ENCODE measurements around the gene ARHGAP33. TPM values are rescaled to one million over a fixed set of nuclear protein-coding genes. Genes with fewer than 3 reads are reported as not detected.

Gene ARHGAP33
- total and polyA plus RNA-seq, 2 donors (not counting 1 experiment from before 2014, with no cell fraction given): 0.58 to 2.3 TPM

GRCh38 chr19:35732540-35733179, 42.7 kb upstream of the ARHGAP33 start:
- Histone ChIP-seq H3K27ac (ENCODE audit: insufficient read depth, low read length) (no peak overlapping the region), H3K9me3 (ENCODE audit: control insufficient read depth, insufficient read depth, low read depth, low read length) (no peaks in the 10 kb centered on the region), H2AFZ (ENCODE audit: low read length) (no peak overlapping the region), H3K27me3 (ENCODE audit: control insufficient read depth, insufficient read depth, low read length) (no peaks in the 10 kb centered on the region), H3K4me3 (replicated peaks in 1 of 4; ENCODE audit: control extremely low read depth in 1 of 4, insufficient read depth in 1 of 4, low read depth in 3 of 4, low read length in 4 of 4) (no peak overlapping the region), H3K4me1 (ENCODE audit: control insufficient read depth, extremely low read depth, insufficient read depth, low read length) (no peaks in the 10 kb centered on the region), H3K4me2 (ENCODE audit: extremely low read depth, insufficient read depth, low read length) (no peak overlapping the region), H4K20me1 (ENCODE audit: control insufficient read depth, extremely low read depth, insufficient read depth, low read length) (no peaks in the 10 kb centered on the region), H3K79me2 (ENCODE audit: control insufficient read depth, insufficient read depth, low read length) (no peaks in the 10 kb centered on the region), H3K9ac (ENCODE audit: insufficient read depth, low read length) (no peak overlapping the region), H3K36me3 (ENCODE audit: control insufficient read depth, insufficient read depth, low read length) (peaks cover 55% of the 10 kb centered on the region)
- TF ChIP-seq CTCF (conservative IDR thresholded peaks at IDR 0.05 in 1 of 2, IDR thresholded peaks at IDR 0.05 in 1 of 2; ENCODE audit: low read depth in 1 of 2, low read length in 2 of 2): no peak
- TF ChIP-seq EZH2 (IDR thresholded peaks at IDR 0.05; ENCODE audit: low read length, missing control alignments): no peak
- no peak for DNase-seq (ENCODE audit: low read depth in 2 of 2)

- H3K9ac ChIP-seq (ENCODE audit: insufficient read depth, low read length): no peak overlapping the region
- H3K4me3 ChIP-seq (replicated peaks in 1 of 4; ENCODE audit: control extremely low read depth in 1 of 4, insufficient read depth in 1 of 4, low read depth in 3 of 4, low read length in 4 of 4): no peak overlapping the region
- no peak overlapping the region for H2AFZ ChIP-seq (ENCODE audit: low read length)
- H3K4me1 ChIP-seq (ENCODE audit: control insufficient read depth, extremely low read depth, insufficient read depth, low read length): no peaks in the 10 kb centered on the region
- H3K27ac ChIP-seq (ENCODE audit: insufficient read depth, low read length): no peak overlapping the region
- H3K79me2 ChIP-seq (ENCODE audit: control insufficient read depth, insufficient read depth, low read length): no peaks in the 10 kb centered on the region
- DNase-seq (ENCODE audit: low read depth in 2 of 2): no peak
- H3K27me3 ChIP-seq (ENCODE audit: control insufficient read depth, insufficient read depth, low read length): no peaks in the 10 kb centered on the region
- H3K9me3 ChIP-seq (ENCODE audit: control insufficient read depth, insufficient read depth, low read depth, low read length): no peaks in the 10 kb centered on the region
- H3K36me3 ChIP-seq (ENCODE audit: control insufficient read depth, insufficient read depth, low read length): peaks cover 59% of the 10 kb centered on the region
- no peak for TF ChIP-seq CTCF (conservative IDR thresholded peaks at IDR 0.05 in 1 of 2, IDR thresholded peaks at IDR 0.05 in 1 of 2; ENCODE audit: low read depth in 1 of 2, low read length in 2 of 2)
- no peak for TF ChIP-seq EZH2 (IDR thresholded peaks at IDR 0.05; ENCODE audit: low read length, missing control alignments)
- H4K20me1 ChIP-seq (ENCODE audit: control insufficient read depth, extremely low read depth, insufficient read depth, low read length): no peaks in the 10 kb centered on the region
- H3K4me2 ChIP-seq (ENCODE audit: extremely low read depth, insufficient read depth, low read length): no peak overlapping the region
Measured at GRCh38 chr19:35733180-35734125, 41.9 kb upstream of the ARHGAP33 start.

GRCh38 chr19:35734273-35734672, 41.1 kb upstream of the ARHGAP33 start:
- no peak overlapping the region for H2AFZ ChIP-seq (ENCODE audit: low read length)
- H3K27me3 ChIP-seq (ENCODE audit: control insufficient read depth, insufficient read depth, low read length): no peaks in the 10 kb centered on the region
- no peak overlapping the region for H3K9ac ChIP-seq (ENCODE audit: insufficient read depth, low read length)
- no peak overlapping the region for H3K4me3 ChIP-seq (replicated peaks in 1 of 4; ENCODE audit: control extremely low read depth in 1 of 4, insufficient read depth in 1 of 4, low read depth in 3 of 4, low read length in 4 of 4)
- DNase-seq (ENCODE audit: low read depth in 2 of 2): no peak
- H3K36me3 ChIP-seq (ENCODE audit: control insufficient read depth, insufficient read depth, low read length): peaks cover 53% of the 10 kb centered on the region
- no peaks in the 10 kb centered on the region for H3K4me1 ChIP-seq (ENCODE audit: control insufficient read depth, extremely low read depth, insufficient read depth, low read length)
- no peaks in the 10 kb centered on the region for H3K79me2 ChIP-seq (ENCODE audit: control insufficient read depth, insufficient read depth, low read length)
- TF ChIP-seq CTCF (conservative IDR thresholded peaks at IDR 0.05 in 1 of 2, IDR thresholded peaks at IDR 0.05 in 1 of 2; ENCODE audit: low read depth in 1 of 2, low read length in 2 of 2) (no peak), EZH2 (IDR thresholded peaks at IDR 0.05; ENCODE audit: low read length, missing control alignments) (no peak)
- no peak overlapping the region for H3K27ac ChIP-seq (ENCODE audit: insufficient read depth, low read length)
- no peaks in the 10 kb centered on the region for H4K20me1 ChIP-seq (ENCODE audit: control insufficient read depth, extremely low read depth, insufficient read depth, low read length)
- no peaks in the 10 kb centered on the region for H3K9me3 ChIP-seq (ENCODE audit: control insufficient read depth, insufficient read depth, low read depth, low read length)
- no peak overlapping the region for H3K4me2 ChIP-seq (ENCODE audit: extremely low read depth, insufficient read depth, low read length)
